Adipocyte (in vitro differentiated cells): ENCODE data around the gene PLCL2.
A peak's percentile ranks its signal among the peaks of the same experiment; 100 is the strongest.

Source experiments
- DNase-seq: peaks from one replicate; pipeline ENCODE4 v3.0.0-alpha.2; 2015; ENCODE audit warnings: low read depth
- H3K27me3 ChIP-seq: replicated peaks from 2 replicates; pipeline ENCODE4 v1.7.0; 2013; ENCODE audit warnings: mild to moderate bottlenecking, low read length, moderate library complexity; ENCODE audit not compliant: control insufficient read depth, insufficient read depth
- H3K36me3 ChIP-seq: 2 replicates; pipeline ENCODE4 v1.7.0; 2013; ENCODE audit warnings: low read length, mild to moderate bottlenecking, moderate library complexity; ENCODE audit not compliant: control insufficient read depth, insufficient read depth, severe bottlenecking
- H3K4me1 ChIP-seq: 2 replicates; pipeline ENCODE4 v1.7.0; 2013; ENCODE audit warnings: mild to moderate bottlenecking, low read length, moderate library complexity; ENCODE audit not compliant: control insufficient read depth, insufficient read depth
- H3K4me3 ChIP-seq: 2 replicates; pipeline ENCODE4 v1.7.0; 2013; ENCODE audit warnings: mild to moderate bottlenecking, low read length, moderate library complexity
- H3K9ac ChIP-seq: 2 replicates; pipeline ENCODE4 v1.7.0; 2013; ENCODE audit warnings: mild to moderate bottlenecking, low read length, moderate library complexity
- H3K9me3 ChIP-seq: 2 replicates; pipeline ENCODE4 v1.7.0; 2013; ENCODE audit warnings: mild to moderate bottlenecking, low read length, moderate library complexity; ENCODE audit not compliant: control insufficient read depth

PLCL2 gene

DNA sequence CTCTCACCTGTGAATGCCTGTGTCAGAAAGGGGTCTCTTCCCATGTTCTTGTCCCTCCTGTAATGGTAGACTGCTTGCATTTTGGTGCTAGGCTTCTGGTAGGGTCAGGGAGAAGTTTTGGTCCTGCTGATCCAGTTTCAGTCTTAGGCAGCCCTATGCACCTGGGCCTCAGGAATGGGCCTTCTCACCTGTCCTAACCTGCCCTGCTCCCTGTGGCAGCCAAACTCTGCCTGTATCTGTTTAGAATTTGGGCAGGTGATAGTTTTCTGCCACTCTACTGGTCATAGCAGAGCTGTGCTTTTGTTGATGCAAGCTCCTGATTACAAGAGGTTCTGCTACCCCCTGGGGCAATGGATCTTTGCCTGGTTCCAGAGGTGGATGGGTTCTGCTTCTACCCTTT lies 118.7 kb downstream of the PLCL2 start:
- Histone ChIP-seq H3K9ac (no peak overlapping the region), H3K4me1 (peaks cover 23% of the 10 kb centered on the region), H3K27me3 (no peaks in the 10 kb centered on the region), H3K36me3 (no peaks in the 10 kb centered on the region), H3K4me3 (no peak overlapping the region), H3K9me3 (no peaks in the 10 kb centered on the region)
- no peak for DNase-seq

- Histone ChIP-seq H3K9me3 (no peaks in the 10 kb centered on the region), H3K9ac (no peak overlapping the region), H3K4me3 (no peak overlapping the region), H3K27me3 (no peaks in the 10 kb centered on the region), H3K4me1 (peaks cover 13% of the 10 kb centered on the region), H3K36me3 (peaks cover 10% of the 10 kb centered on the region)
- peak; percentile 10 for DNase-seq
Observed at GRCh38 chr3:17006132-17006852, 121.5 kb downstream of the PLCL2 start.

- Histone ChIP-seq H3K9me3 (no peaks in the 10 kb centered on the region), H3K4me3 (no peak overlapping the region), H3K27me3 (no peaks in the 10 kb centered on the region), H3K36me3 (peaks cover 19% of the 10 kb centered on the region), H3K4me1 (peaks cover 13% of the 10 kb centered on the region), H3K9ac (no peak overlapping the region)
- DNase-seq = no peak
Observed at GRCh38 chr3:17007284-17007683, 122.5 kb downstream of the PLCL2 start.

DNA sequence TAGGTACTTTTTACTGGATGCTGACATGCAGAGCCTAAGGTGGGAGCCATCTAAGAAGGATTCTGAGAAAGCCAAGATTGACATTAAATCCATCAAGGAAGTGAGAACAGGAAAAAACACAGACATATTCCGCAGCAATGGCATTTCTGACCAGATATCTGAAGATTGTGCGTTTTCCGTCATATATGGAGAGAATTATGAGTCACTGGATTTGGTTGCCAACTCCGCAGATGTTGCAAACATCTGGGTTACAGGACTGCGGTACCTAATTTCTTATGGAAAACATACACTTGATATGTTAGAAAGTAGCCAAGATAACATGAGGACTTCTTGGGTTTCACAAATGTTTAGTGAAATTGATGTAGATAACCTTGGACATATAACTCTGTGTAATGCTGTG lies 125.1 kb downstream of the PLCL2 start:
- Histone ChIP-seq H3K4me3 (no peak overlapping the region), H3K27me3 (no peaks in the 10 kb centered on the region), H3K36me3 (peaks cover 19% of the 10 kb centered on the region), H3K4me1 (peaks cover 24% of the 10 kb centered on the region), H3K9ac (no peak overlapping the region), H3K9me3 (no peaks in the 10 kb centered on the region)
- DNase-seq = no peak

DNA sequence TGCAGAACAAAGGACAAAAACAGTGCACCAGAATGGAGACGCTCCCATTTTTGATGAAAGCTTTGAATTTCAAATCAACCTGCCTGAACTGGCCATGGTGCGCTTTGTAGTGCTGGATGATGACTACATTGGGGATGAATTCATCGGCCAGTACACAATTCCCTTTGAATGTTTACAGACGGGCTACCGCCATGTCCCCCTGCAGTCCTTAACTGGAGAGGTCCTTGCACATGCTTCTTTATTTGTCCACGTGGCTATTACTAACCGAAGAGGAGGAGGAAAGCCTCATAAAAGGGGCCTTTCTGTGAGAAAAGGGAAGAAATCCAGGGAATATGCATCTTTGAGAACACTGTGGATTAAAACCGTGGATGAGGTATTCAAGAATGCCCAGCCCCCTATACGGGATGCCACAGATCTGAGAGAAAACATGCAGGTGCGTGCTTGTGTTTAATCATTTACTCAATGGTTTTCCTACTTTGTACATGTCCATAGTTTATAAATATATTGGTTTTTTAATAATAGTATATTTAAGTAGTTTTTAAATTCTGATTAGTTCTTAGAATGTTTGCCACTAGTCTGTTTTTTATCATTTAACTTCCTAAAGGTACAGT lies 127.1 kb downstream of the PLCL2 start:
- Histone ChIP-seq H3K27me3 (no peaks in the 10 kb centered on the region), H3K4me1 (peaks cover 12% of the 10 kb centered on the region), H3K36me3 (peaks cover 26% of the 10 kb centered on the region), H3K9me3 (no peaks in the 10 kb centered on the region), H3K9ac (no peak overlapping the region), H3K4me3 (no peak overlapping the region)
- DNase-seq = no peak

- peaks cover 12% of the 10 kb centered on the region for H3K4me1 ChIP-seq
- H3K27me3 ChIP-seq = no peaks in the 10 kb centered on the region
- DNase-seq = no peak
- H3K9ac ChIP-seq = no peak overlapping the region
- H3K9me3 ChIP-seq = no peaks in the 10 kb centered on the region
- H3K4me3 ChIP-seq = no peak overlapping the region
- peaks cover 26% of the 10 kb centered on the region for H3K36me3 ChIP-seq
Observed at GRCh38 chr3:17013050-17013449, 128.3 kb downstream of the PLCL2 start.

GRCh38 chr3:17013571-17013970 lies 128.8 kb downstream of the PLCL2 start:
- H3K36me3 ChIP-seq = peaks cover 26% of the 10 kb centered on the region
- peaks cover 12% of the 10 kb centered on the region for H3K4me1 ChIP-seq
- no peak for DNase-seq
- no peaks in the 10 kb centered on the region for H3K9me3 ChIP-seq
- no peaks in the 10 kb centered on the region for H3K27me3 ChIP-seq
- no peak overlapping the region for H3K9ac ChIP-seq
- no peak overlapping the region for H3K4me3 ChIP-seq

DNA sequence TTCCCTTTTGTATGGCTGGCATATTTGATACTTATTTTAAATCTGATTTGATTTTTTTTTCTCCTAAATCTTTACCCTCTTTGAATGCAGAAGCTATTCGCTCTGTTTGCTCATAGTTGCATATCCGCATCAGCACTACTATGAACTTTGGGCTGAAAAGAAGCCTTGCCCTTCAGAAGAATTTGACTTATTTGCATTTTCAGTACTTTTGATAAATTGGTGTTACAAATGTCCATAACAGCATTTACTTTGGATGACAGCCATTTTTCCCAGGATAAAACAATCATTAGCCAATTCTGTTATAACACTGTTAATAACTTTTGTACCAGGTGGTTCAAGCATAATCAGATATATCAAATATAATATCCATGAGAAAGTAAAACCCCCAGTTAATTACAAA lies 129.5 kb downstream of the PLCL2 start:
- no peak overlapping the region for H3K9ac ChIP-seq
- no peaks in the 10 kb centered on the region for H3K9me3 ChIP-seq
- H3K4me1 ChIP-seq = peaks cover 12% of the 10 kb centered on the region
- H3K4me3 ChIP-seq = no peak overlapping the region
- H3K27me3 ChIP-seq = no peaks in the 10 kb centered on the region
- peaks cover 26% of the 10 kb centered on the region for H3K36me3 ChIP-seq
- no peak for DNase-seq

DNA sequence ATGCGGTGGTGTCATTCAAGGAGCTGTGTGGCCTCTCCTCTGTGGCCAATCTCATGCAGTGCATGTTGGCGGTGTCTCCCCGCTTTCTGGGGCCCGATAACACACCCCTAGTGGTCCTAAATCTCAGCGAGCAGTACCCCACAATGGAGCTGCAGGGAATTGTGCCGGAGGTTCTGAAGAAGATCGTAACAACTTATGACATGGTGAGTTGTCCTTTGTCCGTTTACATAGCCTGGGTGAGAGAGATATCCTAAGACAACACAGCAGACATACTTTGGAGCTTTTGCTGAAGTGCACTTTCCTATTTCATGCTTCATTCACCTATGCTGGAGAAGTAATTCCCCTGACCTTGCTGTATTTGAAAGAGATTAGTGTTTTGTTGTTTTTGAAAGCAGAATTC lies 130.0 kb downstream of the PLCL2 start:
- Histone ChIP-seq H3K27me3 (no peaks in the 10 kb centered on the region), H3K4me3 (no peak overlapping the region), H3K4me1 (peaks cover 12% of the 10 kb centered on the region), H3K9me3 (no peaks in the 10 kb centered on the region), H3K36me3 (peaks cover 25% of the 10 kb centered on the region), H3K9ac (no peak overlapping the region)
- no peak for DNase-seq

DNA sequence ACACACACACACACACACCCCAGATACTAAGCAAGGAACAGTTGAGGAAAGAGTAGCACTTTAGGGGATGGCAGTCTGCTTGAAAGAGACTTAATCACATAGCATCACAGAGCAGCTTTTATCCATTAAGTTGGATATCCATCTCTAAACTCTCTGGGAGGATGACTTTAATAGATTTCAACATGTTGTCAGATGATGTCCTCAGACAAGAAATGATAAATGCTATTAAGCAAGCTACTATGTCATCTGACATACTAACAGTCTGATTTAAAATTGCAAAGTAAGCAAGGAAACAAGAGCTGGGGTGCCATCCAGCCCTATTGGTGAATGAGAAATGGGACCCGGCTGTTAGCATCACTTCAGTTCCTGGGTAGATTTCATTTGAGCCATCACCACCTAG lies 136.9 kb downstream of the PLCL2 start:
- Histone ChIP-seq H3K4me3 (no peak overlapping the region), H3K9me3 (no peaks in the 10 kb centered on the region), H3K36me3 (no peaks in the 10 kb centered on the region), H3K4me1 (peaks cover 12% of the 10 kb centered on the region), H3K9ac (no peak overlapping the region), H3K27me3 (no peaks in the 10 kb centered on the region)
- no peak for DNase-seq

- no peak for DNase-seq
- Histone ChIP-seq H3K27me3 (no peaks in the 10 kb centered on the region), H3K36me3 (no peaks in the 10 kb centered on the region), H3K4me1 (peaks cover 25% of the 10 kb centered on the region), H3K4me3 (no peak overlapping the region), H3K9ac (no peak overlapping the region), H3K9me3 (no peaks in the 10 kb centered on the region)
Observed at GRCh38 chr3:17023006-17023664, 138.4 kb downstream of the PLCL2 start.
